ENCODE measurements around the gene ZNF768.
"Not testable (repeated sequence)": the region's sequence is repeated elsewhere in the genome, so short reads cannot be mapped to it uniquely, and the experiment has no call there.

GRCh38 chr16:30522702-30523463, 3.5 kb downstream of the ZNF768 start:
- not testable (repeated sequence) for TF ChIP-seq POLR2A, CTCF (IDR thresholded peaks at IDR 0.05)

Measured in thyroid gland (tissue), 4 donors.